Stimulated activated CD4-positive, alpha-beta T cell treated with anti-CD3 and anti-CD28 coated beads, Interleukin-4, amount 100 ng/mL, for 48 hours (primary cell): Measurements from ENCODE around the gene MEAK7.
A peak's percentile ranks its signal among the peaks of the same experiment; 100 is the strongest.

ENCODE experiments used
- DNase-seq, 2 donors: peaks; one replicate each; pipeline ENCODE4 v3.0.0-alpha.2; 2020; ENCODE audit warnings: low read depth in 2 of 2

MEAK7 gene

GRCh38 chr16:84504420-84505248 is at the start of gene MEAK7:
TSS of gene MEAK7 (minus strand) at chr16:84504659. CDS start at chr16:84498086, 6,573 bp downstream.
- DNase-seq = peak; percentile 98 to 99

DNA sequence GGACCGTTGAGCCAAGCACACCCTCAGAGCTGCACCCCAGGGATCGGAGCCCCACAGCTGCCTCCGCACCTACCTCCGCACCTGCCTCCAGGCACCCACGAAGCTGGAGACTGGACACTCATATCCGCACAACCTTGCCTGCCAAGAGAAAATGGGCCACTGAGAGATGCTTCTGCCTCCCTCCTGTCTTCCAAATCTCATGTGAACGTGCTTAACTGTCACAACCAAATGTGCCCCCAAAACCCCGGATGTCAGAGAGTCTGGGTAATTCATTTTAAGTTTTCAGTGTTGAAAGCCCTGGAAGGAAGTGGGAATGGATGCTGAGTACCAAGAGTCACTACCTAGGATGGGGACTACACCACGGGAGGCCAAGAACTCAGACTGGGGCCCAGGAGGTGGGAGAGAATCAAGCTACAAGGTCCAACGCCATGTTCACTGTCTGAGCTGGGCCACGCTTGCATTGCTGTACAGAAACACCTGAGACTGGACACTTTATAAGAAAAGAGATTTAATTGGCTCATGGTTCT is 49.5 kb upstream of the MEAK7 start:
- DNase-seq = peak in 1 of 2 donors; percentile 14

- DNase-seq = no peak
Observed at GRCh38 chr16:84552135-84552534, 47.7 kb upstream of the MEAK7 start.

- DNase-seq = no peak
Observed at GRCh38 chr16:84550096-84550495, 45.6 kb upstream of the MEAK7 start.

DNA sequence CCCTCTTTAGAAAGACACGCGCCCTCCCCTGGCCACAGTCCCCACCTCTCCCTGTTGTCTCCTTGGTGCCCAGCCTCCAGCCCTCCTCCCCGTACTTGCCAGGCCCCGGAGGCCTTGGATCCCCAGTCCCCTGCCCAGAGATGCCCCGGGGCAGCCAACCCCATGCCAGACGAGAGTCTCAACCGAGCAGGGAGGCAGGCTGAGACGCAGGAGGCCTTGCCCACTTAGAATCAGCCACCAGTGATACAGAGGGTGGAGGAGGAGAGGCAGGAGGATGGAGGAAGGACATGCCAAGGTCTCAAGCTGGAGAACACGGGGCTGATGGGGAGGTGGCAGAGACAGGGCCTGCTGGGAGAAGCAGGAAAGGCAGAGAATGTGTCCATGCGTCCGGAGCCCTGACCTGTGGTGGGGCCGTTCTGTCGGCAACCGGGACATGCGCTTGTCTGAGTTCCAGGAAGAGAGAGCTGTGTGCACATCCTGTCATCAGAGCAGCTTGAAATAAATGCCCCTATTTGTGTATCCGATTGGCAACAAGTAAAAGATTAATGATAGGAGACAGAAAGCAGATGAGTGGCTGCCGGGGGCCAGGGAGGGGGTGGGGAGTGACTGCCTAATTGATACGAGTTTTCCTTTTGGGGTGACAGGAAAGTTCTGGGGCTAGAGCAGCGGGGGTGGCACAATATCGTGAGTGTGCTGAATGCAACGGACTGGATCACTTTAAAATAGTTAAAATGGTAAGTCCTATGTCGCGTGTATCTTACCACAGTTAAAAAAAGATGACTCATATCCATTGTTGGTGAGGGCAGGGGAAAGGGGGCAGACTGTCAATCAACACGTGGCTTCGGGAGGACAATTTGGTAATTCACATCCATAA is 44.7 kb upstream of the MEAK7 start:
- peak; percentile 34 to 38 for DNase-seq

GRCh38 chr16:84548508-84548907 is 44.0 kb upstream of the MEAK7 start:
- DNase-seq = no peak

DNA sequence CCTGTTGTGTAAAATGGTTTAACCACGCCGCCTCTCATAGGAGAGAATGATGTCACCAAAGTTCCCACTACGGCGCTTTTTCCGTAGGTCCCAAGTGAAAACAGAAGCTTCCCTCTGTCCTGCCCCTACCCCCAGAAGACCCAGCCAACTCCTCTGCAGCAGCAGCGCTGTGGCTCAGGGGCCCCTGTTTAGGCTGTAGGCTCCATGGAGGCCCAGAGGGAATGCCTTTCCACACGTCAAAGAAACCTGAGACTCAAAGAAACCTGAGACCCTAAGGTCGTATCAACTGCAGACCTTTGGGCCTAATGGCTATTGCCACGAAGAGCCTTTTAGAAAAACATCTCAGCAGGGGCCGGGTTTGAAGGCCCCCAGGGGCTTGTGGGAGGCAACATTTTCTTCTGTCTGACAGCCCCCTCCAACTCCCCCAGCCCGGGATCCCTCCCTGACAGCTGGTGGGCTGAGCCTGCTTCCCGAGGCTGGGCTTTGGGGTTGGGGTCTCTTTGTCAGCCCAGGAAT is 43.1 kb upstream of the MEAK7 start:
- peak in 1 of 2 donors; percentile 16 for DNase-seq

DNA sequence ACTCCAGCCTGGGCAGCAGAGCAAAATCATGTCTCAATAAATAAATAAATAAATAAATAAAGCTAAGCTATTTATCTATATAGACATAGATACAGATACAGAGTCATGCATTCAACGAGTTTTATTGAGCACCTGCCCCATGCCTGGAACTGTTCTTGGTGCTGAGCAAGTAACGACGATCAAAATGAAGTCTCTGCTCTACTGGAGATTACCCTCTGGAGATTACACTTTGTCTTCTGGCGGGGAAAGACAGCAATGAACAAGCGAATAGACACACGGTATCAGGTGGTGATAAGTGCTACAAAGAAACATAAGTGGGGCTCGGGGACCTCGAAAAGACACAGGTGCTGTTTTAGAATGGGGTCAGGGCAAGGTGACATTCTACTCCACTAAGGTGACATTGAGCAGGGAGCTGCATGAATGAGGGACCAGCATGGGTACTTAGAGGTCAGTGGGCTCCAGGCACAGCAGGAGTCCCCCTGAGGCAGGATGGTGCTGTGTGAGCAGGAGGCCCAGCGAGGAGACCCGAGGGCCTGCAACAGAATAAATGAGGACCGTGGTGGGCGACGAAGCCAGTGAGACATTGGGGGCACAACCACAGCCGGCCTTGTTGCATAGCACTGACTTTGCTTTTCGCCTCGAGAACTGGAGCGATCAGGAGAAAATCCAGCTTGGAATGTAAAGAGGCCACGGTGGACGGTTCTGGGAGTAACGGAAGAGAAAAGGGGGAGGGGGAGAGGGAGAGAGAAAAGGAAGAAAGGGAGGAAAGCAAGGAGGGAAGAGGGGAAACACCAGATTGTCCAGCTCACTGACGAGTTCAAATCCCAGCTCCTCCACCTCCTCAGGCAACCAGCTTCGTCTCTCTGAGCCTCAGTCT is 42.4 kb upstream of the MEAK7 start:
- DNase-seq = no peak

DNA sequence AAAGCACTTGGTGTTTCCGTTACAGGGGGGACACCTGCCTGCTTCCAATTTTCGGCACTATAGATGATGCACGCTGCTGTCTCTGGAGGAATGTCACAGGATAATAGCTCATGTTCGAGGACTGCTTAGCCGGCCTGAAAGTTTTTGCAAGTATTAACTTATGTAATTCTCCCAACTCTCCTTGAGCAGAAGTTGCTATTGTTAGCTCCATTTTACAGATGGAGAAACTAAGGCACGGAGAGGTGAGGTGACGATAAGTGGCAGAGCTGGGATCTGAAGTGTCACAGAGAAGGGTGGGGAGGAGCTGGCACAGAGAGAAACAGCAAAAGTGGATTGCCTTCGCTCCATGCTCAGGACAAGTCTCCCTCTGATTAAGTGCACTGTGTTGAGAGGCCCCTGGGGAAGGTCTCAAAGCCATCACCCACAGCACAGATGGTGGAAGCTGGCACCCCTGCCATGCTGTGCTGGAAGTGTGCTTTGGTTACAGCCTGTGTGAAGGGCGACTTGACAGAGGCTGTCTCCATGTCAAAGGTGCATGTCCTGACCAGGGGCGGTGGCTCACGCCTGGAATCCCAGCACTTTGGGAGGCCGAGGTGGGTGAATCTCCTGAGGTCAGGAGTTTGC is 40.8 kb upstream of the MEAK7 start:
- no peak for DNase-seq

DNA sequence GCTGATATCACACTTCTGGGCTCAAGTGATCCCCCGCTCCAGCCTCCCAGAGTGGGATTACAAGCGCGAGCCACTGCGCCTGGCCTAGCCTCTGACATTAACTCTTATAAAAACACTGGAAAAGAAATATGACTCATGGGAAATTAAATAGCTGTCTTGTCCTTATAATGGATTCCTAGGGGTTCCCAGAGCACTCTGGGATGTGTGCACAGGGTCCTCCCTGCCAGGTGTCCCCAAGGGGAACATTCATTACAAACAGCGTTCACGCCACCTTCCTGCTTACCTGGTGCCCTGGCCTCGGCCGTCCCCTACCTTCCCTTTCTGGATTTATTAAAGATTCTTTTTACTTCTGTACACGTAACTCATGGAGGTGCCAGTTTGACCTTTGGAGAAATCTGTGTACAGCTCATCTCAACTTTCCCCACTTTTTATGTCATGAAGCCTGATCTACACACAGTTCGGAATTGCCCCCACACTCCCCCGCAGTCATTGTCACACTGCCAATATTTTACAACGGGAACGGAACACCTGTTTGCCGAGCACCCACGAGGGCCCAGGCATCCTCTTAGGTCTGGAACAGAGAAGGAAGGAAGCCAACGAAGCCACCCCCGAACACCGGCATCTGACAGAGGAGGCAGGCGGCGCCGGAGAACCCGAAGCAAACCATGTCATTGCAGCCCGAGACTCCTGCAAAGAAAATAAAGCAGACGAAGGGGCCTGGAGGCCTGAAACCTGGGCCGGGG is 39.7 kb upstream of the MEAK7 start:
- DNase-seq = no peak

GRCh38 chr16:84543253-84543652 is 38.8 kb upstream of the MEAK7 start:
- no peak for DNase-seq

- no peak for DNase-seq
Observed at GRCh38 chr16:84541999-84542817, 37.7 kb upstream of the MEAK7 start.

DNA sequence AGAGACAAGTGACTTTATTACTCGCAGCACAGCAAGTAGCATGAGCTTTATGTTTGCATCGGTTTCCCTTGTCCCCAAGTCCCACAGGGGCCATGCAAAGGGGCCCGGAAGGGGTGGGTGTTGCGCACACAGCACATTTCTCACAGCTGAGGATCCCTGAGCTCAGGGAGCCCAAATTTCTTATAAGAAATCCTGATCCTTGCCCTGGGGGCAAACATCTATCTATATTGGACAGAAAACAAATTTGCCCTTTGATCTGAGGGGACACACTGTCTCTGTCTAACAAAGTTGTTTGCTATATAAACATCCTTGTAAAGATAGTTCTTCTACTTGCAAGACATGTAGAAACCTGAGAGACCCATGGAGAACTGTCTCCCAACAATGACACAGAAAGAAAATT is 35.7 kb upstream of the MEAK7 start:
- DNase-seq = no peak

DNA sequence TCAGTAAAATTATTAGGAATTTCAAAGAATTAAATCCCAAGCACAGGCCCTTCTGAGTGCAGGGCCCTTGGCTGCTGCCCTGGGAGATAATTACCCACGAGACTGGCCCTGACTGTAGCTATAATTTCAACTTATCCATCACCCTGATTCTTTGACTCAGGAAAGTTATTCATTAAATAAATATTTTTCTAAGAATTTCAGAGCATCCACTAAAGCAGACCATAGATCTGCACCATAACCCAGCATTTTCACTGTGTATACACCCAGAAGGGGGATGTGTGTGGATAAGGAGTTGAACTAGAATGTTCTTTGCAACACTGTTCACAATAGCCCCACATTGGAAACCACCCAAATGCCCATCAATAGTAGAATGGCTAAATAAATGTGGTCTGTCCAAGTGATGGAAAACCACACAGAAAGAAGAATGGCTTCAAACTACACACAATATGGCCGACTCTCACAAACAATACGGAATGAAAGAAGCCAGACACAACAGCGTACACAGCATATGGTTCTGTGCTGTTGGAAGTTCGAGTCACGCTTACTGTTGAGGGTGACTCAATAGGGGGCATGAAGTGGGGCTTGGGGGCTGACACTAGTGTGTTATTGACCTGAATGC is 33.9 kb upstream of the MEAK7 start:
- no peak for DNase-seq

DNA sequence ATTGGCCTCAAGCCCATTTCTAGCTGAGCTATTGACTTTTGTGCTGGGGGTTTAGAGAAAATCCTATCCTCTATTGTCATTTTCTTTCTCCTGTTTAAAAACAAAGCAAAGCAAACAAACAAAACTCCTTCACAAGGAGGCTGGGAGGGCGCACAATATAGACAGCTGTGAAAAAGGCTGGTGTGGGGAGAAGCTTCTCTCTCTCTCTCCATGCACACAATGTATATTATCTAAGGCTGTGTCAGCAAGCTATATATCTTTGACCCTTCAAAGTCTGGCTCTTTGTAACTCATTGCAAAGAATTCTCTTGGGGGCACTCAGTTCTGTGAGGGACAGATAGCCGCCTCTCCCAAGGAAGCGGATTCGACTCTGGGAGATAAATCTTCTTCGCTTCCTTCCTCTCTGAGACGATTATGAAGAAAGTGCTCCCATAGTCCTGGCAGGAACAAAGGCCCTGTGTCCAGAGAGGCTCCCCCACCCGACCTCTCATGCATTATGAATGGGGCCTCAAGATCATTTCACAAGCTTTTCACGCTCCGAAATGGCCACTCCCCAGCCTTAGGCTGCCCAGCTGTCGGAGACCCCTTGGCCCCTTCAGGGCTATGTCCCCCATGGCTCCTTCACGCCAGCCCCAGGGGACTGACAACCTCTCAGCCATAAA is 33.2 kb upstream of the MEAK7 start:
- no peak for DNase-seq

DNA sequence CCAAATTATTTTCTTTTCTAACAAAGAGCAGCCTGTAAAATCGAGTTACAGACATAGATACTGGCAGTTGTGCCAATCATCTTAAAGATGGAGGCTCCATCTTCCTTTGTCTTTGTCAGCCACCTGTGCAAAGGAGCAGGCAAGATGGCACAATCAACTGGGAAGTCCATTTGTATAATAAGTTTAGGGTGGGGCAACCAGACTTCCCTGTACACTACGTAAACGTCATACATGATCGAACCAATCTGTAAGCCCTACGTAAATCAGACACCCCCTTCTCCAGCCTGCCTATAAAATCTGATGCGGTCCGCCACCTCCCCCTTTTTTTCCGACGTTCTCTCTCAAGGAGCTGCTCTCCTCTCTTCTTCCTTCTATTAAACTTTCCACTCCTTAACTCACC is 31.4 kb upstream of the MEAK7 start:
- no peak for DNase-seq

- no peak for DNase-seq
Observed at GRCh38 chr16:84535408-84535807, 30.9 kb upstream of the MEAK7 start.

DNA sequence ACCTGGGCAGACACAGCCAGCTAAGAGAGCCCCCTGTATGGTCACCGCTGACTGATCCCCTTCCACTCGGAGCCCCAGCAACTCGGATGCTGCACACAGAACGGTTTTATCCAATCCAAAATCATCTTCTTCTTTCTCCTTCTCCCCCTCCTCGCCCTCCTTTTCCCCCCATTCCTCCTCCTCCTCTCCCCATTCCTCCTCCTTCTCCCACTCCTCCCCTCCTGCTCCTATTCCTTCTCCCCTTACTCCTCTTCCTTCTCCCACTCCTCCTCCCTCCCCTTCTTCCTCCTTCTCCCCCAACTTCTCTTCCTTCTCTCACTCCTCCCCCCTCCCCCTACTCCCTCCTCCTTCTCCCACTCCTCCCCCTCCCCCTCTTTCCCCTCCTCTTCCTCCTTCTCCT is 30.4 kb upstream of the MEAK7 start:
- no peak for DNase-seq
